MCF 10A (cell line): ENCODE measurements around the gene ADGRD1. TPM values are rescaled to one million over a fixed set of nuclear protein-coding genes. Genes with fewer than 3 reads are reported as not detected.

Experiments
- BruUV-seq: library from RNA; stranded (reverse); fragments of 400-500 nt; replicated peaks from 2 replicates; lab custom pipeline; 2021; lab: Mats Ljungman, UMichigan
- CTCF ChIA-PET: fragments of 300-600 bp; sonication (Branson Sonifier 250); formaldehyde crosslinking; extraction: SDS; loops from one replicate; lab custom pipeline; 2021; ENCODE audit warnings: antibody characterized with exemption, inconsistent platforms; lab: Yijun Ruan, JAX
- POLR2A ChIA-PET: fragments of 300-600, 350-650 bp; sonication (Branson Sonifier 250); formaldehyde crosslinking; extraction: SDS; loops from one replicate; lab custom pipeline; 2020; ENCODE audit warnings: antibody characterized with exemption, inconsistent platforms; lab: Yijun Ruan, JAX
- DNase-seq: peaks from one replicate; pipeline ENCODE4 v3.0.0-alpha.2; 2018; ENCODE audit not compliant: unreplicated experiment
- H3K27ac Mint-ChIP-seq: one replicate; pipeline ENCODE4 v1.8.0; 2022; ENCODE audit warnings: mild to moderate bottlenecking, low read depth, mixed read lengths; ENCODE audit not compliant: unreplicated experiment
- H3K27me3 Mint-ChIP-seq: one replicate; pipeline ENCODE4 v1.8.0; 2022; ENCODE audit warnings: mixed read lengths; ENCODE audit not compliant: insufficient read depth, unreplicated experiment
- H3K36me3 Mint-ChIP-seq: one replicate; pipeline ENCODE4 v1.8.0; 2022; ENCODE audit warnings: mild to moderate bottlenecking, moderate library complexity, mixed read lengths; ENCODE audit not compliant: insufficient read depth, unreplicated experiment
- H3K4me1 Mint-ChIP-seq: one replicate; pipeline ENCODE4 v1.8.0; 2022; ENCODE audit warnings: mixed read lengths; ENCODE audit not compliant: insufficient read depth, unreplicated experiment
- H3K4me3 Mint-ChIP-seq: one replicate; pipeline ENCODE4 v1.8.0; 2022; ENCODE audit warnings: mild to moderate bottlenecking, moderate library complexity, mixed read lengths; ENCODE audit not compliant: unreplicated experiment
- H3K9me3 Mint-ChIP-seq: one replicate; pipeline ENCODE4 v1.8.0; 2022; ENCODE audit warnings: mixed read lengths; ENCODE audit not compliant: unreplicated experiment
- CTCF ChIP-seq: fragments of 200-600 bp; IDR thresholded peaks from one replicate; pipeline ENCODE4 v1.8.0; 2022; ENCODE audit warnings: antibody characterized with exemption, mild to moderate bottlenecking; ENCODE audit not compliant: unreplicated experiment
- intact Hi-C: fragments of 100-400 bp; cut with micrococcal nuclease; formaldehyde crosslinking; loops from 2 replicates; pipeline ENCODE4 v1.14.1; 2022
- total RNA-seq: library from RNA; stranded (reverse); gene quantifications from 2 replicates; pipeline ENCODE4 v1.2.3, GENCODE V29; 2022

ADGRD1 gene
- total RNA-seq, 1 experiment from 2014 or later = 0.68 TPM

GRCh38 chr12:131103669-131104462 is 150.2 kb downstream of the ADGRD1 start:
- intact Hi-C loops = loop anchor here (1.0 to 10.0 kb wide), 4 partner anchors 28 to 727 kb away; no protein-coding TSS in a partner anchor
- POLR2A ChIA-PET = interaction anchor here (1.0 to 1.6 kb wide), 3 partner anchors 64 to 607 kb away, joined by 4 to 6 read pairs (median 4); partner anchors contain the start of gene SFSWAP
- Mint-ChIP-seq H3K27me3 (no peaks in the 10 kb centered on the region), H3K27ac (no peak overlapping the region), H3K4me3 (no peak overlapping the region), H3K4me1 (no peaks in the 10 kb centered on the region), H3K36me3 (no peaks in the 10 kb centered on the region), H3K9me3 (no peaks in the 10 kb centered on the region)
- CTCF ChIA-PET = interaction anchor here (0.5 to 4.7 kb wide), 49 partner anchors 9 to 760 kb away, joined by 3 to 104 read pairs (median 4); no protein-coding TSS in a partner anchor
- no TSS peak for BruUV-seq
- no peak for TF ChIP-seq CTCF
- DNase-seq = no peak

- Mint-ChIP-seq H3K9me3 (no peaks in the 10 kb centered on the region), H3K36me3 (no peaks in the 10 kb centered on the region), H3K4me3 (no peak overlapping the region), H3K4me1 (no peaks in the 10 kb centered on the region), H3K27me3 (no peaks in the 10 kb centered on the region), H3K27ac (no peak overlapping the region)
- intact Hi-C loops = loop anchor here (1.0 to 10.0 kb wide), 4 partner anchors 28 to 726 kb away; no protein-coding TSS in a partner anchor
- peak; percentile 72 for DNase-seq
- no TSS peak for BruUV-seq
- TF ChIP-seq CTCF = peak; percentile 97
- CTCF ChIA-PET = interaction anchor here (0.5 to 4.7 kb wide), 73 partner anchors 8 to 968 kb away, joined by 3 to 104 read pairs (median 4); partner anchors contain the start of gene SFSWAP
- POLR2A ChIA-PET = interaction anchor here (0.6 to 1.6 kb wide), 3 partner anchors 350 to 724 kb away, joined by 4 to 6 read pairs (median 4); partner anchors contain the start of gene SFSWAP
Measured at GRCh38 chr12:131104463-131105350, 151.0 kb downstream of the ADGRD1 start.

GRCh38 chr12:131105351-131105735 is 151.6 kb downstream of the ADGRD1 start:
- Mint-ChIP-seq H3K9me3 (no peaks in the 10 kb centered on the region), H3K27me3 (no peaks in the 10 kb centered on the region), H3K36me3 (no peaks in the 10 kb centered on the region), H3K4me3 (no peak overlapping the region), H3K4me1 (no peaks in the 10 kb centered on the region), H3K27ac (no peak overlapping the region)
- CTCF ChIA-PET = interaction anchor here (0.5 to 4.7 kb wide), 51 partner anchors 9 to 1542 kb away, joined by 3 to 104 read pairs (median 4); partner anchors contain the start of gene SFSWAP
- TF ChIP-seq CTCF = no peak
- intact Hi-C loops = loop anchor here (2.0 to 10.0 kb wide), 2 partner anchors 459 to 725 kb away; no protein-coding TSS in a partner anchor
- DNase-seq = no peak
- BruUV-seq = no TSS peak
- POLR2A ChIA-PET = interaction anchor here (0.6 to 1.2 kb wide), 2 partner anchors 349 to 899 kb away, joined by 3 to 6 read pairs; no protein-coding TSS in a partner anchor
